ENCODE measurements around the gene ST6GAL1. TPM values are rescaled to one million over a fixed set of nuclear protein-coding genes. Genes with fewer than 3 reads are reported as not detected.

ST6GAL1 gene
- polyA plus RNA-seq, 3 donors = 19.0 to 24.4 (median 20.5) TPM

DNA sequence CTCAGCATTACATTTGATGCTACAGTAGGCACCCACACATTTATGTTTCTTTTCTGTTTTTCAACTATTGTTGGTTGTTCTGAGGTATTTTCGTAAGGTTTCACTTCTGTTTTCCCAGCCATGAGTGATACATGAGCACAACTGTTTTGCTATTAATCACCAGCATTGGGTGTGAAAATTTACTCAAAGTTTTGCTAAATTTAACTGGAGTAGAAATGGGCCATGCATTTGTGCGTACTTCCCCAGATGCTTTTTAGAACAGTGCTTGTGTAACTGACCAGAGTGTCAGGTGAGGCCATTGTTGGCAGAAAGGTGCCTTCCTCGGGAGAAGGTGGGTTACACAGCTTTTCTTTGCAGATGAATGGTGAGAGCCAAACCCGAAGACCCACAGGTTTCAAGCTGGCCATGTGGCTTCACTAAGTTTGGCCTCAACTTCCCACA, 70.4 kb downstream of the ST6GAL1 start:
- intact Hi-C loops (cut with micrococcal nuclease) = no loop called here
- no peaks in the 10 kb centered on the region for H3K27me3 ChIP-seq (ENCODE audit: control insufficient read depth in 2 of 2, insufficient read depth in 2 of 2, low read length in 2 of 2)
- H3K4me1 Mint-ChIP-seq = peaks cover 50% of the 10 kb centered on the region

DNA sequence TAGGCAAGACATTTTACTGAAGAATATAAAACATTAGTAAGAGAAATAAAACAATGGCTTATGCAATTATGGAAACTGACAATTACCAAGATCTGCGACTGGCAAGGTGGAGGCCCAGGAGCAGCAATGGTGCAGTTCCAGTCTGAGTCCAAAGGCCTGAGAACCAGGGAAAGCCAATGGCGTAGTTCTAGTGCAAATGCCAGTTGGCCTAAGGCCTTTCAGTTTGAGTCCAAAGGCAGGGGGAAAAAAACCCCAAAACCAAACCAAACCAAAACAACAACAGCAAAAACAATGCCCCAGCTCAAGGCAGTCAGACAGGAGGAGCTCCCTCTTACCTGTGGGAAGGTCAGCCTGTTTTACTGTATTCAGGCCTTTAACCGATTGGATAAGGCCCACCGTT, 72.6 kb downstream of the ST6GAL1 start:
- no peaks in the 10 kb centered on the region for H3K27me3 ChIP-seq (ENCODE audit: control insufficient read depth in 2 of 2, insufficient read depth in 2 of 2, low read length in 2 of 2)
- no peaks in the 10 kb centered on the region for H4K20me1 ChIP-seq (ENCODE audit: insufficient read depth, low read length)
- peaks cover 13 to 20% of the 10 kb centered on the region in 2 donors for H3K36me3 Mint-ChIP-seq
- peaks cover 43 to 50% of the 10 kb centered on the region in 2 donors for H3K4me1 ChIP-seq (ENCODE audit: control insufficient read depth in 1 of 2, insufficient read depth in 2 of 2, low read length in 2 of 2)
- H3K9me3 Mint-ChIP-seq = peaks cover 0 to 11% (median 5%) of the 10 kb centered on the region in 7 donors
- H3K27ac Mint-ChIP-seq = no peak overlapping the region
- peaks cover 54% of the 10 kb centered on the region for H3K4me1 Mint-ChIP-seq
- no peak overlapping the region for H3K4me3 ChIP-seq (replicated peaks in 1 of 3; ENCODE audit: low read depth in 2 of 3, low read length in 3 of 3)
- H3K9ac ChIP-seq (ENCODE audit: insufficient read depth, low read length, poor library complexity, severe bottlenecking) = no peak overlapping the region
- peaks cover 0 to 2% of the 10 kb centered on the region in 2 donors for H3K9me3 ChIP-seq (replicated peaks in 1 of 2; ENCODE audit: control insufficient read depth in 1 of 2, insufficient read depth in 1 of 2, low read length in 2 of 2)
- peaks cover 9% of the 10 kb centered on the region for H3K79me2 ChIP-seq (ENCODE audit: insufficient read depth, low read length)
- DNase-seq = no peak
- H3K4me3 Mint-ChIP-seq = no peak overlapping the region
- H3K36me3 ChIP-seq (replicated peaks in 1 of 2; ENCODE audit: control insufficient read depth in 1 of 2, insufficient read depth in 2 of 2, low read length in 2 of 2) = no peaks in the 10 kb centered on the region
- 94% methylated on average over 4 of the region's 4 CpGs for WGBS (ENCODE audit: insufficient coverage)
- H3K4me2 ChIP-seq (replicated peaks; ENCODE audit: extremely low read depth, low read length, poor library complexity, severe bottlenecking) = no peak overlapping the region
- H3K27ac ChIP-seq (ENCODE audit: low read depth in 1 of 2, low read length in 2 of 2) = no peak overlapping the region
- no peaks in the 10 kb centered on the region for H3K27me3 Mint-ChIP-seq (ENCODE audit: low read depth in 3 of 3)
- TF ChIP-seq, protein P1, sequence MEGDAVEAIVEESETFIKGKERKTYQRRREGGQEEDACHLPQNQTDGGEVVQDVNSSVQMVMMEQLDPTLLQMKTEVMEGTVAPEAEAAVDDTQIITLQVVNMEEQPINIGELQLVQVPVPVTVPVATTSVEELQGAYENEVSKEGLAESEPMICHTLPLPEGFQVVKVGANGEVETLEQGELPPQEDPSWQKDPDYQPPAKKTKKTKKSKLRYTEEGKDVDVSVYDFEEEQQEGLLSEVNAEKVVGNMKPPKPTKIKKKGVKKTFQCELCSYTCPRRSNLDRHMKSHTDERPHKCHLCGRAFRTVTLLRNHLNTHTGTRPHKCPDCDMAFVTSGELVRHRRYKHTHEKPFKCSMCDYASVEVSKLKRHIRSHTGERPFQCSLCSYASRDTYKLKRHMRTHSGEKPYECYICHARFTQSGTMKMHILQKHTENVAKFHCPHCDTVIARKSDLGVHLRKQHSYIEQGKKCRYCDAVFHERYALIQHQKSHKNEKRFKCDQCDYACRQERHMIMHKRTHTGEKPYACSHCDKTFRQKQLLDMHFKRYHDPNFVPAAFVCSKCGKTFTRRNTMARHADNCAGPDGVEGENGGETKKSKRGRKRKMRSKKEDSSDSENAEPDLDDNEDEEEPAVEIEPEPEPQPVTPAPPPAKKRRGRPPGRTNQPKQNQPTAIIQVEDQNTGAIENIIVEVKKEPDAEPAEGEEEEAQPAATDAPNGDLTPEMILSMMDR (IDR thresholded peaks at IDR 0.05) = no peak
- intact Hi-C loops (cut with micrococcal nuclease) = no loop called here
- H2AFZ ChIP-seq (ENCODE audit: insufficient read depth, low read depth, low read length, poor library complexity, severe bottlenecking) = no peak overlapping the region

More for the DNA sequence above, 70.4 kb downstream of the ST6GAL1 start:
- Histone ChIP-seq H2AFZ (ENCODE audit: insufficient read depth, low read depth, low read length, poor library complexity, severe bottlenecking) (no peak overlapping the region), H3K4me1 (ENCODE audit: control insufficient read depth in 1 of 2, insufficient read depth in 2 of 2, low read length in 2 of 2) (peaks cover 42 to 46% of the 10 kb centered on the region in 2 donors), H3K9ac (ENCODE audit: insufficient read depth, low read length, poor library complexity, severe bottlenecking) (peak overlapping the region; percentile 23), H3K36me3 (replicated peaks in 1 of 2; ENCODE audit: control insufficient read depth in 1 of 2, insufficient read depth in 2 of 2, low read length in 2 of 2) (peaks cover 0 to 6% of the 10 kb centered on the region in 2 donors), H4K20me1 (ENCODE audit: insufficient read depth, low read length) (no peaks in the 10 kb centered on the region), H3K4me3 (replicated peaks in 1 of 3; ENCODE audit: low read depth in 2 of 3, low read length in 3 of 3) (peak overlapping the region in 1 of 3 experiments; percentile 20), H3K27ac (ENCODE audit: low read depth in 1 of 2, low read length in 2 of 2) (peak overlapping the region; percentile 71 to 90), H3K9me3 (replicated peaks in 1 of 2; ENCODE audit: control insufficient read depth in 1 of 2, insufficient read depth in 1 of 2, low read length in 2 of 2) (peaks cover 0 to 2% of the 10 kb centered on the region in 2 donors), H3K79me2 (ENCODE audit: insufficient read depth, low read length) (peaks cover 9% of the 10 kb centered on the region), H3K4me2 (replicated peaks; ENCODE audit: extremely low read depth, low read length, poor library complexity, severe bottlenecking) (peak overlapping the region; percentile 20)
- Mint-ChIP-seq H3K27ac (peak overlapping the region; percentile 79 to 92 (median 90)), H3K4me3 (peak overlapping the region in 1 of 2 donors; percentile 51), H3K9me3 (peaks cover 0 to 11% (median 5%) of the 10 kb centered on the region in 7 donors), H3K27me3 (ENCODE audit: low read depth in 3 of 3) (no peaks in the 10 kb centered on the region), H3K36me3 (peaks cover 18 to 21% of the 10 kb centered on the region in 2 donors)
- WGBS (ENCODE audit: insufficient coverage) = 33% methylated on average over 3 of the region's 4 CpGs
- peak; percentile 53 to 77 (median 76) for DNase-seq
- TF ChIP-seq, protein P1 (IDR thresholded peaks at IDR 0.05) = no peak
